H1 (cell line): ENCODE measurements around the gene ISL2. TPM values are rescaled to one million over a fixed set of nuclear protein-coding genes. Genes with fewer than 3 reads are reported as not detected.

Experiments
- CTCF ChIA-PET: fragments of 300-600 bp; sonication (Branson Sonifier 250); formaldehyde crosslinking; loops from one replicate; lab custom pipeline; 2021; ENCODE audit not compliant: partially characterized antibody; lab: Charles Lee
- POLR2A ChIA-PET: fragments of 300-600 bp; sonication (Branson Sonifier 250); formaldehyde crosslinking; loops from one replicate; lab custom pipeline; 2021; ENCODE audit warnings: inconsistent platforms; ENCODE audit not compliant: partially characterized antibody; lab: Charles Lee
- DNase-seq, 2 experiments: peaks; one replicate each; pipeline versions ENCODE4 v3.0.0 to v3.0.0-alpha.2; 2010 to 2022; ENCODE audit warnings: low spot score in 2 of 2, low read depth in 1 of 2, mixed read lengths in 1 of 2
- FAIRE-seq: peaks from 2 replicates; lab custom pipeline; 2011; peaks lifted over from hg19 to GRCh38; lab: Jason Lieb, UNC
- H2AFZ ChIP-seq: 2 replicates; pipeline ENCODE4 v1.8.1; 2012; ENCODE audit warnings: low read length, inconsistent platforms
- H2AK5ac ChIP-seq: 2 replicates; pipeline ENCODE4 v1.6.1; 2013; ENCODE audit warnings: low read depth, low read length
- H2BK120ac ChIP-seq: replicated peaks from 2 replicates; pipeline ENCODE3; 2013; ENCODE audit warnings: low read depth, low read length, inconsistent platforms
- H2BK12ac ChIP-seq: 2 replicates; pipeline ENCODE4 v1.6.1; 2013; ENCODE audit warnings: low read depth, low read length
- H2BK15ac ChIP-seq: 2 replicates; pipeline ENCODE4 v1.6.1; 2013; ENCODE audit warnings: low read length
- H2BK20ac ChIP-seq: 2 replicates; pipeline ENCODE4 v1.6.1; 2013; ENCODE audit warnings: low read length
- H2BK5ac ChIP-seq: 2 replicates; pipeline ENCODE4 v1.6.1; 2013; ENCODE audit warnings: low read depth, low read length
- H3K14ac ChIP-seq: 2 replicates; pipeline ENCODE4 v1.6.1; 2013; ENCODE audit warnings: inconsistent platforms; ENCODE audit not compliant: insufficient read length
- H3K18ac ChIP-seq: 2 replicates; pipeline ENCODE4 v1.6.1; 2013; ENCODE audit warnings: low read length; ENCODE audit errors: extremely low read depth
- H3K23ac ChIP-seq: 2 replicates; pipeline ENCODE4 v1.6.1; 2013; ENCODE audit warnings: inconsistent platforms; ENCODE audit not compliant: insufficient read length
- H3K23me2 ChIP-seq: 2 replicates; pipeline ENCODE4 v1.6.1; 2013; ENCODE audit warnings: low read depth, low read length
- H3K27ac ChIP-seq: 2 replicates; pipeline ENCODE4 v1.6.1; 2011; ENCODE audit warnings: low read depth, low read length, inconsistent platforms
- H3K27me3 ChIP-seq, 4 experiments: replicated peaks in 1 of 4; 1 replicate in 1 of 4; 2 replicates in 3 of 4; pipeline versions ENCODE4 v1.6.1 to v1.8.1; 2011 to 2013; ENCODE audit warnings: low read length in 3 of 4, mild to moderate bottlenecking in 3 of 4, inconsistent platforms in 2 of 4, mixed read lengths in 2 of 4, moderate library complexity in 1 of 4; ENCODE audit not compliant: control insufficient read depth in 3 of 4, insufficient read depth in 3 of 4; ENCODE audit errors: extremely low read depth in 1 of 4
- H3K36me3 ChIP-seq, 4 experiments: 2 replicates each; pipeline versions ENCODE4 v1.6.1 to v1.8.1; 2011 to 2013; ENCODE audit warnings: mild to moderate bottlenecking in 4 of 4, low read length in 3 of 4, moderate library complexity in 2 of 4, control low read depth in 1 of 4, inconsistent platforms in 1 of 4; ENCODE audit not compliant: insufficient read depth in 4 of 4, control insufficient read depth in 2 of 4
- H3K4ac ChIP-seq: replicated peaks from 2 replicates; pipeline ENCODE3; 2013; ENCODE audit warnings: low read length, low read depth, mixed read lengths, inconsistent platforms; ENCODE audit not compliant: insufficient read length
- H3K4me1 ChIP-seq, 4 experiments: replicated peaks in 1 of 4; 1 replicate in 1 of 4; 2 replicates in 3 of 4; pipeline versions ENCODE4 v1.6.1 to v1.8.1; 2011 to 2013; ENCODE audit warnings: low read length in 3 of 4, inconsistent platforms in 2 of 4, mixed read lengths in 1 of 4; ENCODE audit not compliant: insufficient read depth in 4 of 4, control insufficient read depth in 3 of 4
- H3K4me2 ChIP-seq, 2 experiments: 2 replicates each; pipeline versions ENCODE4 v1.6.1 to v1.8.1; 2011 to 2013; ENCODE audit warnings: low read depth in 2 of 2, low read length in 2 of 2, control low read depth in 1 of 2, inconsistent platforms in 1 of 2, mild to moderate bottlenecking in 1 of 2; ENCODE audit not compliant: insufficient read depth in 1 of 2
- H3K4me3 ChIP-seq, 4 experiments: fragments of 200-600, 300-600 bp in 1 of 4; sonication (generic), shearing (Covaris generic), sonication (Bioruptor Twin) in 1 of 4; 2 replicates each; pipeline versions ENCODE4 v1.5.1 to v1.8.1; 2011 to 2016; ENCODE audit warnings: low read length in 4 of 4, low read depth in 3 of 4, control low read depth in 2 of 4, inconsistent platforms in 2 of 4, mild to moderate bottlenecking in 2 of 4, mixed read lengths in 1 of 4, moderate library complexity in 1 of 4; ENCODE audit not compliant: insufficient read depth in 2 of 4; ENCODE audit errors: extremely low read depth in 1 of 4
- H3K56ac ChIP-seq: replicated peaks from 2 replicates; pipeline ENCODE3; 2013; ENCODE audit warnings: low read depth, mild to moderate bottlenecking, mixed read lengths, low read length, inconsistent platforms; ENCODE audit not compliant: insufficient read length
- H3K79me1 ChIP-seq: 2 replicates; pipeline ENCODE4 v1.6.1; 2013; ENCODE audit warnings: low read depth, low read length, control low read depth
- H3K79me2 ChIP-seq, 2 experiments: 2 replicates each; pipeline versions ENCODE4 v1.6.1 to v1.8.1; 2012 to 2013; ENCODE audit warnings: low read length in 2 of 2, mild to moderate bottlenecking in 2 of 2, inconsistent platforms in 1 of 2; ENCODE audit not compliant: insufficient read depth in 2 of 2, control insufficient read depth in 1 of 2
- H3K9ac ChIP-seq, 4 experiments: replicated peaks in 1 of 4; 1 replicate in 1 of 4; 2 replicates in 3 of 4; pipeline versions ENCODE4 v1.6.1 to v1.8.1; 2011 to 2013; ENCODE audit warnings: low read depth in 3 of 4, low read length in 3 of 4, control low read depth in 2 of 4, mild to moderate bottlenecking in 2 of 4, moderate library complexity in 2 of 4, inconsistent platforms in 1 of 4; ENCODE audit errors: extremely low read depth in 1 of 4
- H3K9me3 ChIP-seq, 2 experiments: 2 replicates each; pipeline versions ENCODE4 v1.6.1 to v1.8.1; 2012 to 2013; ENCODE audit warnings: mild to moderate bottlenecking in 2 of 2, moderate library complexity in 2 of 2, control low read depth in 1 of 2, inconsistent platforms in 1 of 2, low read depth in 1 of 2, low read length in 1 of 2, mixed read lengths in 1 of 2; ENCODE audit not compliant: insufficient read depth in 2 of 2
- H4K20me1 ChIP-seq, 2 experiments: replicated peaks in 1 of 2; 2 replicates each; pipeline versions ENCODE3 to v1.8.1; 2011 to 2013; ENCODE audit warnings: inconsistent platforms in 2 of 2, low read length in 2 of 2, mild to moderate bottlenecking in 1 of 2; ENCODE audit not compliant: insufficient read depth in 2 of 2, control insufficient read depth in 1 of 2
- H4K5ac ChIP-seq: 2 replicates; pipeline ENCODE4 v1.6.1; 2013; ENCODE audit warnings: low read length, low read depth, mixed read lengths, inconsistent platforms; ENCODE audit not compliant: insufficient read length
- H4K8ac ChIP-seq: 2 replicates; pipeline ENCODE4 v1.8.0; 2013; ENCODE audit warnings: mild to moderate bottlenecking, moderate library complexity, low read length, inconsistent platforms; ENCODE audit not compliant: insufficient read depth; ENCODE audit errors: extremely low read depth
- H4K91ac ChIP-seq: replicated peaks from 2 replicates; pipeline ENCODE3; 2013; ENCODE audit warnings: low read length, mixed read lengths, inconsistent platforms; ENCODE audit not compliant: insufficient read length
- BCL11A ChIP-seq, 2 experiments: IDR thresholded peaks; one replicate each; pipeline ENCODE4 v1.6.1; 2011; ENCODE audit warnings: low read depth in 2 of 2, low read length in 2 of 2, mild to moderate bottlenecking in 2 of 2
- BRCA1 ChIP-seq: IDR thresholded peaks from 2 replicates; pipeline ENCODE4 v1.6.1; 2012; ENCODE audit warnings: low read depth, low read length, improper control_type of control experiment
- CHD1 ChIP-seq: IDR thresholded peaks from 2 replicates; pipeline ENCODE4 v1.6.1; 2012; ENCODE audit warnings: low read depth, low read length, improper control_type of control experiment
- CHD2 ChIP-seq: IDR thresholded peaks from 2 replicates; pipeline ENCODE4 v1.6.1; 2012; ENCODE audit warnings: low read length, improper control_type of control experiment
- HDAC2 ChIP-seq, 2 experiments: fragments of 300-600 bp in 1 of 2; sonication (generic) in 1 of 2; IDR thresholded peaks; 2 replicates each; pipeline ENCODE4 v1.6.1; 2011 to 2012; ENCODE audit warnings: low read depth in 2 of 2, low read length in 2 of 2, mild to moderate bottlenecking in 2 of 2, moderate library complexity in 2 of 2, borderline replicate concordance in 1 of 2, inconsistent platforms in 1 of 2
- HDAC6 ChIP-seq: IDR thresholded peaks from one replicate; pipeline ENCODE4 v1.7.1; 2012; ENCODE audit warnings: low read depth, mild to moderate bottlenecking, inconsistent platforms, low read length, moderate library complexity
- ZNF274 ChIP-seq: IDR thresholded peaks from 2 replicates; pipeline ENCODE4 v1.7.0; 2012; ENCODE audit warnings: low read length, borderline replicate concordance; ENCODE audit errors: extremely low read depth
- WGBS, 2 experiments: shearing (Covaris generic) in 1 of 2; methylation state at CpG; one replicate each; pipeline versions ENCODE4 v1.1.6 to v1.1.7; 2013 to 2015; ENCODE audit warnings: low lambda C conversion rate in 2 of 2, mixed read lengths in 2 of 2, inconsistent platforms in 1 of 2, low coverage in 1 of 2, missing lambda C conversion rate in 1 of 2; ENCODE audit not compliant: insufficient replicate concordance in 2 of 2, insufficient coverage in 1 of 2, insufficient read length in 1 of 2; ENCODE audit errors: extremely low coverage in 1 of 2, missing lambda C conversion rate in 1 of 2; 5-methylcytosine and 5-hydroxymethylcytosine counted together
- polyA plus RNA-seq, 7 experiments: library from polyadenylated mRNA; depleted of rRNA in 3 of 7; stranded (reverse) in 5 of 7; unstranded in 2 of 7; fragments of >200 nt in 5 of 7; fragments of 200-250 nt in 2 of 7; gene quantifications; 1 replicate in 5 of 7; 2 replicates in 1 of 7; 4 replicates in 1 of 7; pipeline versions ENCODE4 v1.2.1 to v1.2.3, GENCODE V29; 2011 to 2013; ENCODE audit warnings: missing spikeins in 2 of 7, mixed read lengths in 2 of 7
- total RNA-seq: library from RNA; stranded (reverse); fragmentation: NEBNext Ultra II Directional; extraction: Animal tissue kit (Norgen Biotek cat#: 25700); gene quantifications from 2 replicates; pipeline ENCODE4 v1.2.1, GENCODE V29; 2021
- TF ChIP-seq, protein P1 (sequence below): IDR thresholded peaks from 2 replicates; pipeline ENCODE4 v1.6.1; 2011; ENCODE audit warnings: low read length, improper control_type of control experiment
- TF ChIP-seq, protein P2 (sequence below): IDR thresholded peaks from 2 replicates; pipeline ENCODE4 v1.6.1; 2012; ENCODE audit warnings: inconsistent platforms

ISL2 gene
- total and polyA plus RNA-seq, 2 of the 8 experiments (the other 6 are each of a cell fraction or from before 2014, with no cell fraction given), result 0.32 to 0.99 TPM

DNA sequence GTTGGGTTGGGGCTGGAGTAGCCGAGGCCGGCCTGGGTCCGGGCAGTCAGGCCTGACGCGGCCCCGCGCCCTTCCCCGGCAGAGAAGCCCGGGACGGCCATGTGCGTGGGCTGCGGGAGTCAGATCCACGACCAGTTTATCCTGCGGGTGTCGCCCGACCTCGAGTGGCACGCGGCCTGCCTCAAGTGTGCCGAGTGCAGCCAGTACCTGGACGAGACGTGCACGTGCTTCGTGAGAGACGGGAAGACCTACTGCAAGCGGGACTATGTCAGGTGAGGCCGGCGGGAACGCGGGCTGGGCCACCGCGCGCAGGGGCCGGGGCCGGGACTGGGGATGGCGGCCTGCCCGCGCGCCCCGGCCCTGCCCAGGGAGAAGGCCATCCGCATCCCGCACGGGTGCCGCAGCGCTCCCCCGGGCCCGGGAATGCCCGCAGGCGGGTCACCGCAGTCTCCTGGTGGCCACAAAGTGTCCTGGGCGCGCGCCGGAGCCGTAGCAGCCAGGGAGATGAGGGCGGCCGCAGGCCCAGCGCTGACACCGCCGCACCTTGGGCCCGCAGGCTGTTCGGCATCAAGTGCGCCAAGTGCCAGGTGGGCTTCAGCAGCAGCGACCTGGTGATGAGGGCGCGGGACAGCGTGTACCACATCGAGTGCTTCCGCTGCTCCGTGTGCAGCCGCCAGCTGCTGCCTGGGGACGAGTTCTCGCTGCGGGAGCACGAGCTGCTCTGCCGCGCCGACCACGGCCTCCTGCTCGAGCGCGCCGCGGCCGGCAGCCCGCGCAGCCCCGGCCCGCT lies 1.3 kb downstream of the ISL2 start:
- 5% methylated on average over 60 of the region's 89 CpGs; no CpG with 5 or more reads in 1 of the 2 experiments for WGBS, 2 experiments
- Histone ChIP-seq H2AK5ac (peak overlapping the region; percentile 60; the same call in 1 of the 2 replicates), H3K27me3 (peaks cover 57 to 90% (median 81%) of the 10 kb centered on the region in 4 experiments), H2BK5ac (no peak overlapping the region), H3K4ac (no peak overlapping the region), H4K20me1 (peaks cover 10 to 23% of the 10 kb centered on the region in 2 experiments), H4K8ac (no peak overlapping the region; the same call in 1 of the 2 replicates), H4K91ac (peak overlapping the region; percentile 77), H2AFZ (peak overlapping the region; percentile 36; the same call in 1 of the 2 replicates), H3K23me2 (peaks cover 11% of the 10 kb centered on the region; the same call in 1 of the 2 replicates), H3K9ac (no peak overlapping the region; a peak in 2 of 7 replicates), H2BK15ac (no peak overlapping the region), H3K4me3 (peak overlapping the region; percentile 9 to 51 (median 18); a peak in 4 of 8 replicates), H3K4me2 (peak overlapping the region; percentile 80 to 82), H3K14ac (no peak overlapping the region), H3K9me3 (peaks cover 0 to 10% of the 10 kb centered on the region in 2 experiments; a peak in 1 of 4 replicates), H4K5ac (no peak overlapping the region), H3K79me1 (no peaks in the 10 kb centered on the region), H3K18ac (peak overlapping the region; percentile 93), H3K27ac (no peak overlapping the region), H3K79me2 (no peaks in the 10 kb centered on the region), H3K23ac (no peak overlapping the region), H2BK20ac (no peak overlapping the region), H2BK12ac (peak overlapping the region; percentile 86), H2BK120ac (no peak overlapping the region), H3K36me3 (peaks cover 0 to 25% (median 0%) of the 10 kb centered on the region in 4 experiments; a peak in 1 of 8 replicates), H3K4me1 (peaks cover 0 to 40% (median 27%) of the 10 kb centered on the region in 4 experiments; a peak in 6 of 7 replicates), H3K56ac (no peak overlapping the region)
- DNase-seq (peak in 1 of 2 experiments; percentile 78), FAIRE-seq (no peak)
- CTCF ChIA-PET, result interaction anchor here (0.6 to 9.2 kb wide), 2 partner anchors 144 to 1610 kb away, joined by 5 to 130 read pairs; no protein-coding TSS in a partner anchor
- POLR2A ChIA-PET, result interaction anchor here (1.0 to 4.8 kb wide), 3 partner anchors 9 to 132 kb away, joined by 3 to 55 read pairs (median 6); partner anchors contain the start of gene ETFA
- TF ChIP-seq ZNF274 (no peak), BRCA1 (no peak), BCL11A (IDR thresholded peaks at IDR 0.05; ENCODE audit: low read depth in 2 of 2, low read length in 2 of 2) (no peak), HDAC2 (IDR thresholded peaks at IDR 0.05; ENCODE audit: borderline replicate concordance in 1 of 2, low read depth in 2 of 2, low read length in 2 of 2) (no peak; a peak in 1 of 4 replicates), CHD1 (no peak), HDAC6 (no peak), CHD2 (no peak)
- TF ChIP-seq, protein P1, sequence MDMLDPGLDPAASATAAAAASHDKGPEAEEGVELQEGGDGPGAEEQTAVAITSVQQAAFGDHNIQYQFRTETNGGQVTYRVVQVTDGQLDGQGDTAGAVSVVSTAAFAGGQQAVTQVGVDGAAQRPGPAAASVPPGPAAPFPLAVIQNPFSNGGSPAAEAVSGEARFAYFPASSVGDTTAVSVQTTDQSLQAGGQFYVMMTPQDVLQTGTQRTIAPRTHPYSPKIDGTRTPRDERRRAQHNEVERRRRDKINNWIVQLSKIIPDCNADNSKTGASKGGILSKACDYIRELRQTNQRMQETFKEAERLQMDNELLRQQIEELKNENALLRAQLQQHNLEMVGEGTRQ, result no peak
- TF ChIP-seq, protein P2, sequence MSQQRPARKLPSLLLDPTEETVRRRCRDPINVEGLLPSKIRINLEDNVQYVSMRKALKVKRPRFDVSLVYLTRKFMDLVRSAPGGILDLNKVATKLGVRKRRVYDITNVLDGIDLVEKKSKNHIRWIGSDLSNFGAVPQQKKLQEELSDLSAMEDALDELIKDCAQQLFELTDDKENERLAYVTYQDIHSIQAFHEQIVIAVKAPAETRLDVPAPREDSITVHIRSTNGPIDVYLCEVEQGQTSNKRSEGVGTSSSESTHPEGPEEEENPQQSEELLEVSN, result peak; percentile 97
